HG02981 (cell line): Measurements from ENCODE around the gene SHF.
"Not testable (repeated sequence)": the region's sequence is repeated elsewhere in the genome, so short reads cannot be mapped to it uniquely, and the experiment has no call there.

ENCODE experiments used
- ATAC-seq: cut with Tn5 transposase; IDR thresholded peaks from one replicate; pipeline ENCODE4 v1.9.1; 2021; ENCODE audit warnings: mild to moderate bottlenecking, moderate library complexity; ENCODE audit not compliant: unreplicated experiment

The SHF gene

GRCh38 chr15:45187894-45188830 lies at the start of gene SHF:
Gene SHF (minus strand): TSS chr15:45187966. CDS start chr15:45187951, 15 bp downstream.
- ATAC-seq, result no peak

DNA sequence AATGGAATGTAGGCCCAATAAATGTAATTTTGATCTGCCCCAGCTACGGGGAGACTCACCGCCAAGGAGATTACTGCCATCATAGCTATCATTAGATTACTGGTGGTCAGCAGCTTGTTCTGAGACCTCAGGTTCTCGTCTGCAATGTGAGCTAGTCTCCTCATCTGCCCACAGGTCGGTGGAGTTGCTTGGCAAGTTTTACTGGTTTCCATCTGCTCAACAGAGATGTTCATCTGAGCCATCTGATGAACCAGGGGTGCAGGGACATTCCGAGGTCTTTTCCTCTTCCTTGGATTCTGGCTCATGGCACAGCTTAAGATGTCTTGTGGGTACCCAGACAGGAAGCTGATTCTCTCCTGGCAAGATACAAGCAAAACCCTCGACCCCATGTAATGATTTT lies 49.0 kb upstream of the SHF start:
- ATAC-seq, result not testable (repeated sequence)

- ATAC-seq, result no peak
These were observed 46.9 kb upstream of the SHF start for GRCh38 chr15:45234562-45235235.

- no peak for ATAC-seq
These were observed 44.2 kb upstream of the SHF start for GRCh38 chr15:45231864-45232562.

DNA sequence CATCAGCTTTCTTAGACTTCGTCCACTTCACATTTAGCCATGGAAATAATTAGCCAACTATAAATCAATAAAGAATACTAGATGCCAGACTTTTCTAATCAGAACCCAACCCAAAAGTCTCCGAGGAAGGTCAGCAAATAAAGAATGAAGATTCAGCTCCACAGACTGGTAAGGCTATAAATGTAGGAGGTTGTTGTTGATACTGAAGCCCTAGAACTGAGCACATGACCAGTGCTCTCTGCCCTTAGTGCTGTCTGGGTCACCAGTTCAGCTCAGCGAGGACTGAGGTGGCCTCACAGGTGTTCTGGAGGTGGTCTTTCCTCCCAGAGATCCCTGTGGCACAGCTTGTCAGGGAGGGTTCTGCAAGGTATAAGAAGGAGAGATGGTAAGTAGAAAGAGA lies 43.4 kb upstream of the SHF start:
- no peak for ATAC-seq

GRCh38 chr15:45230245-45230965 lies 42.6 kb upstream of the SHF start:
- no peak for ATAC-seq

DNA sequence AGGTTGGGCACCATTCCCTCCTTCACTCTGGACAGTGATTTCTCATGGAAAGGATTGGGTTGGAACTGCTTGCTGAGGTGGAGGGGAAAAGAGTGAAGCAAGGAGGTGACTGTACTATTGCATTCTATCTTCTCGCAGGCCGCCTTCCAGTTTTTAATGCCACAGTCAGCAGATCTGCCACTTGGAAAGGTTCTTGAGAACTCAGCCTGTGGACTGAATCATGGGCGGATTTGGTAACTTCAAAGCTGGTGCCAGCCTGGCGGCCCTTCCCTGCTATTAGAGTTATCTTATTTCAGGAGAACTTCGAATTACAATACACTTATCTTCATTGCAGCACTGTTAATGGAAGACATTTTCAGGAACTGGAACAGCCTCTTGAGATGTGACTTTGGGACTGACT lies 41.2 kb upstream of the SHF start:
- no peak for ATAC-seq

GRCh38 chr15:45225506-45226273 lies 37.9 kb upstream of the SHF start:
- no peak for ATAC-seq

DNA sequence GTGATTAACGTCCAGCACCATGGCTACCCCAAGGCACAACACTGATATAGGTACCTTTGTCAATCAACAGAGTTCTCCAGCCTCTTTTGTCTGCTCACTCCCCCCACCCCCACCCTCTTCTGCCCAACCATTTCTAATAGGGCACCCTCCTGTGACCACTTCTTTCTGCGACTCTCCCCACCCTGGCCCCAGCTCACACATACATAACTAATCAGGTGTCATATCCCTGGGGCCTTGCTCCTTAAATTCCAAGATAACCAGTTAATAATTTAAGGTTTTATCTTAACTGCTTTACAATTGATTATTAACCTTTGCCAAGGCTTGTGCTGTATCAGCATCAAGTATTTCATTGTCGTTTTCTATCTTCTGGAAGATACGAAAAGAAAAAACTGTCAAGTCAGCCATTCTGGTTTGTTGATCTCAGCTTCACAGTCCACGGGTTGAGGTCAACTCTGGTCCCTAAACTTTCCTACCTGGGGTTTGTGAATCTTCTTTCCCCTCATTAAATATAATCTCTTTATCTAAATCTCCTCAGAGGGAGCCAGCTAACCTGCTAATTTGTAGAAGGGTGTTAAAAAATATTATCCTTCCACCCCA lies 37.0 kb upstream of the SHF start:
- ATAC-seq, result no peak

DNA sequence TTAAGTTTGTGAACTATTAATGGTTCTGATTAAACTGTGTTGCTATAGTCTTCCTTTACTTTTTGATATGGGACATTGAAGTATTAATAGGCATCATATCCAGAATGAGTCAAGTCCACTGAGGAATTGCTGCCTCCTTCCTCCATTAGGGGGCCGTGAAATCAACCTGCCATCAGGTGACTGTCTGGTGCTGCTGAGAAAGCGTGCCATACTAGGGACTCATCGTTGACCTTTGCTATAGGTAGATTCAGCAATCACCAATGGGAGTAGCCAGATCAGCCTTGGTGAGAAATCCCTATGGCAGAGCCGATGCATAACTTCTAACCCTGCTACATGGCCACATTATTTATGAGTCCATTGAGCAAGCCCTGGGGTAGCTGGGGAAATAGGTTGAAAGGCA lies 34.2 kb upstream of the SHF start:
- no peak for ATAC-seq

DNA sequence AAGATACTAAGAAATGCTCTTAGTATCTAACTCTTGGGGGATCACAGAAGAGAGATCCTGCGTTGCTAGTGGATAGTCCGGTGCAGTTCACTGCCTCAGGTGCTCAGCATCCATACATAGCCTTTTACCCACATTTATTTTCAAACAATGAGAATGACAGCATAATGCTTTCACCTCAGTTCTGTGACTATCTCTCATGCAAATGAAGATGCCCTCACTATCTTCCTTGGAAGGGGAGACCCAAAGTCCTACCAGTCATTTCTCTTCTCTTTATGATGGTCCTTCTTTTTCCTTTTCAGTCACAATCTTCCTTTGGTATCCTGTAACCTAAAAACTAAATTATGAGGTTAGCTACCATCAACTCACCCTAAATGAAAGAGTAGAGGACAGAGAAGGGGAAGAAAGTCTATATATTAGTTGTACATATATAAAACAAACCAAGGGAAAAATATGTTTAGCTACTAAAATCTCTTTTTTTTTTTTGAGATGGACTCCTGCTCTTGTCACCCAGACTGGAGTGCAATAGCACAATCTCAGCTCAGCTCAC lies 33.4 kb upstream of the SHF start:
- ATAC-seq, result no peak

GRCh38 chr15:45212493-45212892 lies 24.7 kb upstream of the SHF start:
- no peak for ATAC-seq

- ATAC-seq, result no peak
These were observed 17.4 kb upstream of the SHF start for GRCh38 chr15:45205192-45205591.

DNA sequence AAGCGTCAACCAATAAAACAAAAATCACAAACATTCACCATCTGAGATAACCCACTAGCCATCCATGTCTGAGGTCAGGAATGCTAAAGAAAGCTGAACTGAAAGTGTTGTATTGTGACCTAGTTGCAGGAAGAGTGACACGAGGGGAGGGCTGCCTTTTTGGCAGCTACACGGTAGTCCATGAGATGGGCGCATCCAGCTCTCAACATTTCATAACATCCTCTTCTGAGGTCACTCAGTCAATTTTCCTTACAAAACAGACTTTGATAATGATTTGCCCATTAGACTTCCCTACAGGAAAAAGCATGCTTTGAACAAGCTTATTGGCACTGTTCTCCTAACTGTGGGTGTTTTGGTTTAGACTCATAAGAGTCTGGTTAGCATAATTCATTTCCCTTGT lies 15.4 kb upstream of the SHF start:
- no peak for ATAC-seq

GRCh38 chr15:45201869-45202268 lies 14.1 kb upstream of the SHF start:
- ATAC-seq, result no peak

- ATAC-seq, result no peak
These were observed 13.7 kb upstream of the SHF start for GRCh38 chr15:45201557-45201859.

DNA sequence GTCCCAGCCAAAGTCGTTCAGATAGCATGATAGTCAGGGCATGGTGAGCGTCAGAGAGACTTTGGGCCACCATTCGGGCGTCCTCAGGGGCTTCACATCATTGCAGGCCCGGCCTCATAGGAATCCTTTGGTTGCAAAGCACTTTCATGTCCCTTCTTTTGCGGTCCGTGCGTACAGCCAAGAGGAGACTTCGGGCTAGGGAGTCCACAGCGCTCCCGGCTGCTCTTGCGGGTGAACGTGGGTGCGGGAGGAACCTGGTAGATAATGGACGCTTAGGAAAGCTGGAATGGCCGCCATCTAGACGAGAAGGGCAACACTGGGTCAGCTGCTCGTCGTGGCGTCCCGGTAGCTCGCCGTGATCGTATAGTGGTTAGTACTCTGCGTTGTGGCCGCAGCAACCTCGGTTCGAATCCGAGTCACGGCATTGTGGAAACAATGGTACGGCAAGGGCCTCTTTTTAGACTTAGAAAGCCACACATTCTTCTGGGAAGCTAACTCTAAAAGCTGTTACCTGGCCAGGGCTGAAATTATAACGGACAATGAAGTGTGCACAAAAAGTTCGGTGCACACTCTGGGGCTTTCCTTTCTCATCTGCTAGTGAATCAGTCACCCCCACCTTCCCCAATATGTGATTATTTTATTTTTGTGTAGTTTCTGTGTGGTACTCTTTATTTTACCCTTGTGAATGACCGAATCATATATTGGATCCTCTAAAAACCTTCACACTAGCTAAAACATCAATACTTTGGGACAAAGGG lies 13.2 kb upstream of the SHF start:
- no peak for ATAC-seq

DNA sequence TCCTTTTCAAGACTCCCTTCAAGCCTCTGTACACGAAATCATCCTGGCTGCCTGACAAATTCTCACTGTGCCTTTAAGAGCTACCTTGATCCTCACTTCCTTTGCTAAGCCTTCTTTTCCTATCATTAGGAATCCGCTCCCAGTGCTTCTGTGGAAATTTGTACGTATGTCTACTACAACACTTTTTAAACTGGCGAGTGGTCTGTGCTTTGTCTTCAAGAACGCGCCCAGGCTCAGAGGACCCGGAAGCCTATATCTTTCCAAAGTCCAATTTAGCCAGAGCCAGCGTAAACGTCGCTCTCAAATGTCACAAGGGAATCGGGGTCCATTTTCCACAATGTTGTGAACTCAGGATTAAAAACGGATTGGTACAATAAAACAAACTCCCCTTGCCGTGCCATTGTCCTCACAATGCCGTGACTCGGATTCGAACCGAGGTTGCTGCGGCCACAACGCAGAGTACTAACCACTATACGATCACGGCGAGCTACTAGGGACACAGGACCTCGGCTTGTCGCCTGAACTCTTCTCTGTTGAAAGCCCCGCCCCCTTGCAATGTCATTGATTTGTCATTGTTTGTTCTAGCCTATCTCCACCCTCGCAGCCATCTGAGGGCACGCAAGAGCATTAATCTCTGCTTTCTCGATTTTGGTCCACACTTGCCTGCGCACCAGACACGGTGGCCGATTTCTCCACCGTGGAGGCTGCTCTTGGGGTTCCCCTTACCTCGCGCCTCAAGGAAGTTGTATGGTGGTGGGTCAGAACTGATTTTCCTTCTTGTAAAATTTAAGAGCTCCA lies 12.4 kb upstream of the SHF start:
- ATAC-seq, result peak; percentile 46
